GM20431 (cell line): ENCODE measurements around the gene DAZ3.
"Not testable (repeated sequence)": the region's sequence is repeated elsewhere in the genome, so short reads cannot be mapped to it uniquely, and the experiment has no call there.

Experiments used
- in situ Hi-C: fragments of 300-500 bp; cut with MseI, MboI; formaldehyde crosslinking; loops from one replicate; pipeline ENCODE4 v1.15.0; 2020; ENCODE audit warnings: low sequenced_read_pairs; ENCODE audit not compliant: unreplicated experiment

Gene DAZ3, protein sequence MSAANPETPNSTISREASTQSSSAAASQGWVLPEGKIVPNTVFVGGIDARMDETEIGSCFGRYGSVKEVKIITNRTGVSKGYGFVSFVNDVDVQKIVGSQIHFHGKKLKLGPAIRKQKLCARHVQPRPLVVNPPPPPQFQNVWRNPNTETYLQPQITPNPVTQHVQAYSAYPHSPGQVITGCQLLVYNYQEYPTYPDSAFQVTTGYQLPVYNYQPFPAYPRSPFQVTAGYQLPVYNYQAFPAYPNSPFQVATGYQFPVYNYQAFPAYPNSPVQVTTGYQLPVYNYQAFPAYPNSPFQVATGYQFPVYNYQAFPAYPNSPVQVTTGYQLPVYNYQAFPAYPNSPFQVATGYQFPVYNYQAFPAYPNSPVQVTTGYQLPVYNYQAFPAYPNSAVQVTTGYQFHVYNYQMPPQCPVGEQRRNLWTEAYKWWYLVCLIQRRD

DNA sequence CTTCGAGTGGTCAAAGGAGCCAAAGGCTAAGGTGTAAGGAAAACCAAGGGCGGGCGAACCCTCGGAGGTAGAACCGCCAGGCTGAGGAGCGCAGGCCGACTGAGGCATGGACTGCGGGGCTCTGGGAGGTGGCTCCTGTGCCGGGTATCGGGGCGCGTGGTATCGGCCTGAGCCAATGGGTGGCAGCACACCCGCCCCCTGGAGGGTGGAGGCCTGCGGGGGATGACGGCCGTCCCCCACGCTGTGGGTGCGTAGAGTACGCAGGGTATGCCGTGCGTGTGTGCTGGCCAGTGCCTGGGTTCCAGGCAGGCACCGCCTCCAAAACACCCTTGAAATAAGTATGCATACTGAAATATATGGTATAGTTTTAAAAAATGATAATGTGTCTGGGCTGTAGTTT is at the start of gene DAZ3:
Gene DAZ3 (minus strand): TSS at position 101 of the 400 bp plus-strand sequence. CDS start 208 bp downstream, outside the sequence.
- in situ Hi-C loops = not testable (repeated sequence)

DNA sequence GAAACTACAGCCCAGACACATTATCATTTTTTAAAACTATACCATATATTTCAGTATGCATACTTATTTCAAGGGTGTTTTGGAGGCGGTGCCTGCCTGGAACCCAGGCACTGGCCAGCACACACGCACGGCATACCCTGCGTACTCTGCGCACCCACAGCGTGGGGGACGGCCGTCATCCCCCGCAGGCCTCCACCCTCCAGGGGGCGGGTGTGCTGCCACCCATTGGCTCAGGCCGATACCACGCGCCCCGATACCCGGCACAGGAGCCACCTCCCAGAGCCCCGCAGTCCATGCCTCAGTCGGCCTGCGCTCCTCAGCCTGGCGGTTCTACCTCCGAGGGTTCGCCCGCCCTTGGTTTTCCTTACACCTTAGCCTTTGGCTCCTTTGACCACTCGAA is 20.4 kb upstream of the DAZ3 start, which contains the start of gene DAZ4:
Gene DAZ4 (plus strand): TSS at position 301 of the 400 bp plus-strand sequence. CDS start 208 bp downstream, outside the sequence.
- in situ Hi-C loops = not testable (repeated sequence)

DNA sequence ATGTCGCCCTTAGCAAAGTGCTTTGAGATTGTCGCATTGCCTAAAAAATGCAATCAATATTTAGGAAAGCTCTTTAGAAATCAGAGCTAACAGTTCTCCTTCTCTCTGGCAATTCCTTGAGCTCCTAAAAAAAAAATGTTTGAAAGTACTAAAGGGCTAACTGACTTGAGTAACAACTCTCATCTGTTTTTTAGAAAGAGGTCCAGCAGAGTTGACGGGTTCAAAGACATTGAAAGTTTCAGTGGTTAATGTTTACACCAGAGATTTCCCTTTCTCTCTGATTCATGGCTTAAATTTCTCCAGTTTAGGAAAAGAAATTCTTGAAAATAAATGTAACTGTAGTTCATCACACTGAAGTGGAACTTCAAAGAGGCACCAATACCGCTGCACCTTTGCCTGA is 11.9 kb upstream of the DAZ3 start:
- in situ Hi-C loops = not testable (repeated sequence)

DNA sequence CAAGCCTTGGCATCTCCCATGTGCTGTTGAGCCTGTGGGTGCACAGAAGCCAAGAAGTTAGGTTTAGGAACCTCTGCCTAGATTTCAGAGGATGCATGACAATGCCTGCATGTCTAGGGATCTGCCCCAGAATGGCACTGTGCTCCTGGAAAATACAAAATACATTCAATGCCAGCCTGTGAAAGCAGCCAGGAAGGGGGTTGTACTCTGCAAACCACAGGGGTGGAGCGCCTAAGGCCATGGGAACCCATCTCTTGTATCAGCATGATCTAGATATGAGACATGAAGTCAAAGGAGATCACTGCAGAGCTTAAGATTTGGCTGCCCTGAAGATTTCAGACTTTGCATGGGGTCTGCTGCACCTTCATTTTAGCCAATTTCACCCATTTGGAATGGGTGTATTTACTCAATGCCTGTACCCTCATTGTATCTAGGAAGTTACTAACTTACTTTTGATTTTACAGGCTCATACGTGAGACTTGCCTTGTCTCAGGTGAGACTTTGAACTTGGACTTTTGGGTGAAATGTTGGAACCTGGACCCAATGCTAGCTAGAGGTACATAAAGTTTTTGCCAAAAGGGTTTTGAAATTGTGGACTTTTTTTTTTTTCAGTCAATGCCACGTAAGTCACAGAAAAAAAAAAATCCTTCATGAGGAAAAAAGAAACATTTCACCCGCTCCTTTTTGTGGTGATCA is 11.1 kb upstream of the DAZ3 start:
- in situ Hi-C loops = not testable (repeated sequence)

DNA sequence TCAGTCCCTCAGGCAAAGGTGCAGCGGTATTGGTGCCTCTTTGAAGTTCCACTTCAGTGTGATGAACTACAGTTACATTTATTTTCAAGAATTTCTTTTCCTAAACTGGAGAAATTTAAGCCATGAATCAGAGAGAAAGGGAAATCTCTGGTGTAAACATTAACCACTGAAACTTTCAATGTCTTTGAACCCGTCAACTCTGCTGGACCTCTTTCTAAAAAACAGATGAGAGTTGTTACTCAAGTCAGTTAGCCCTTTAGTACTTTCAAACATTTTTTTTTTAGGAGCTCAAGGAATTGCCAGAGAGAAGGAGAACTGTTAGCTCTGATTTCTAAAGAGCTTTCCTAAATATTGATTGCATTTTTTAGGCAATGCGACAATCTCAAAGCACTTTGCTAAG is 8.6 kb upstream of the DAZ3 start:
- in situ Hi-C loops = not testable (repeated sequence)
